ENCODE results near the gene BBS9.
"Not testable (repeated sequence)": the region's sequence is repeated elsewhere in the genome, so short reads cannot be mapped to it uniquely, and the experiment has no call there.

Gene BBS9

GRCh38 chr7:33276325-33276724, 147.0 kb downstream of the BBS9 start:
- DNase-seq (ENCODE audit: low spot score), result no peak

GRCh38 chr7:33276729-33277128, 147.4 kb downstream of the BBS9 start:
- FAIRE-seq, result no peak
- DNase-seq (ENCODE audit: low spot score), result no peak

More at GRCh38 chr7:33276325-33276724, 147.0 kb downstream of the BBS9 start:
- FAIRE-seq, result peak; percentile 68

- DNase-seq (ENCODE audit: low spot score) (no peak), FAIRE-seq (no peak)
Measured at GRCh38 chr7:33278095-33278494, 148.7 kb downstream of the BBS9 start.

- FAIRE-seq (no peak), DNase-seq (ENCODE audit: low spot score) (no peak)
Measured at GRCh38 chr7:33286501-33286900, 157.1 kb downstream of the BBS9 start.

GRCh38 chr7:33287738-33288137, 158.4 kb downstream of the BBS9 start:
- no peak for DNase-seq (ENCODE audit: low spot score)

GRCh38 chr7:33298848-33299247, 169.5 kb downstream of the BBS9 start:
- no peak for FAIRE-seq
- no peak for DNase-seq (ENCODE audit: low spot score)

More at GRCh38 chr7:33287738-33288137, 158.4 kb downstream of the BBS9 start:
- FAIRE-seq, result no peak

GRCh38 chr7:33299425-33299824, 170.1 kb downstream of the BBS9 start:
- FAIRE-seq (peak; percentile 78), DNase-seq (ENCODE audit: low spot score) (no peak)

- no peak for DNase-seq (ENCODE audit: low spot score)
- FAIRE-seq, result no peak
Measured at GRCh38 chr7:33300131-33300530, 170.8 kb downstream of the BBS9 start.

- FAIRE-seq (no peak), DNase-seq (ENCODE audit: low spot score) (no peak)
Measured at GRCh38 chr7:33300742-33301141, 171.4 kb downstream of the BBS9 start.

- not testable (repeated sequence) for DNase-seq (ENCODE audit: low spot score); FAIRE-seq
Measured at GRCh38 chr7:33303978-33304557, 174.7 kb downstream of the BBS9 start.

GRCh38 chr7:33307205-33307604, 177.8 kb downstream of the BBS9 start:
- FAIRE-seq, result no peak
- no peak for DNase-seq (ENCODE audit: low spot score)

- DNase-seq (ENCODE audit: low spot score) (no peak), FAIRE-seq (no peak)
Measured at GRCh38 chr7:33310546-33310945, 181.2 kb downstream of the BBS9 start.

GRCh38 chr7:33325754-33326484, 196.6 kb downstream of the BBS9 start:
- no peak for FAIRE-seq

GRCh38 chr7:33326485-33326848, 197.1 kb downstream of the BBS9 start:
- no peak for DNase-seq (ENCODE audit: low spot score)
- FAIRE-seq, result no peak

More at GRCh38 chr7:33325754-33326484, 196.6 kb downstream of the BBS9 start:
- no peak for DNase-seq (ENCODE audit: low spot score)

- DNase-seq (ENCODE audit: low spot score) (no peak), FAIRE-seq (no peak)
Measured at GRCh38 chr7:33327427-33327826, 198.1 kb downstream of the BBS9 start.

GRCh38 chr7:33334349-33334748, 205.0 kb downstream of the BBS9 start:
- no peak for FAIRE-seq
- DNase-seq (ENCODE audit: low spot score), result no peak

- DNase-seq (ENCODE audit: low spot score), result no peak
- FAIRE-seq, result no peak
Measured at GRCh38 chr7:33336820-33337219, 207.5 kb downstream of the BBS9 start.

GRCh38 chr7:33339074-33339790, 209.9 kb downstream of the BBS9 start:
- DNase-seq (ENCODE audit: low spot score), result no peak
- no peak for FAIRE-seq

- no peak for DNase-seq (ENCODE audit: low spot score)
Measured at GRCh38 chr7:33346055-33346454, 216.7 kb downstream of the BBS9 start.

GRCh38 chr7:33350577-33350976, 221.2 kb downstream of the BBS9 start:
- DNase-seq (ENCODE audit: low spot score), result no peak
- FAIRE-seq, result no peak

More at GRCh38 chr7:33346055-33346454, 216.7 kb downstream of the BBS9 start:
- no peak for FAIRE-seq

- DNase-seq (ENCODE audit: low spot score), result no peak
- FAIRE-seq, result no peak
Measured at GRCh38 chr7:33351709-33352108, 222.3 kb downstream of the BBS9 start.

GRCh38 chr7:33354201-33354600, 224.8 kb downstream of the BBS9 start:
- FAIRE-seq, result no peak

More at GRCh38 chr7:33354201-33354600, 224.8 kb downstream of the BBS9 start:
- DNase-seq (ENCODE audit: low spot score), result no peak

All from RCC 7860 (cell line).